ENCODE measurements around the gene TIMM22. TPM values are rescaled to one million over a fixed set of nuclear protein-coding genes. Genes with fewer than 3 reads are reported as not detected.

Gene TIMM22
- total and polyA plus RNA-seq, 2 of the 13 experiments (the other 11 are each of a cell fraction or from before 2014, with no cell fraction given) = 6.2 to 15.5 TPM

GRCh38 chr17:979539-980405 is 17.2 kb upstream of the TIMM22 start, which contains the start of gene NXN (continued):
- TF ChIP-seq HMGXB3 (CRISPR knock-in tag; IDR thresholded peaks at IDR 0.05; ENCODE audit: borderline replicate concordance) (no peak), HOXA5 (CRISPR knock-in tag; IDR thresholded peaks at IDR 0.05) (no peak; the same call in 1 of the 2 replicates), ZNF619 (CRISPR knock-in tag; IDR thresholded peaks at IDR 0.05) (no peak), MATR3 (CRISPR knock-in tag; IDR thresholded peaks at IDR 0.05) (no peak), ARHGAP35 (CRISPR knock-in tag; IDR thresholded peaks at IDR 0.05; ENCODE audit: borderline replicate concordance) (no peak), KDM3A (CRISPR knock-in tag; IDR thresholded peaks at IDR 0.05; ENCODE audit: low read depth) (no peak), ZNF224 (CRISPR knock-in tag; IDR thresholded peaks at IDR 0.05) (no peak), KDM5A (IDR thresholded peaks at IDR 0.05; ENCODE audit: borderline replicate concordance, low read length) (no peak), SYNCRIP (IDR thresholded peaks at IDR 0.05; ENCODE audit: insufficient read depth, low read depth, low read length) (no peak), MXD4 (CRISPR knock-in tag; IDR thresholded peaks at IDR 0.05) (no peak), ASH2L (IDR thresholded peaks at IDR 0.05; ENCODE audit: insufficient read length, low read depth, low read length) (no peak), ZNF761 (CRISPR knock-in tag; conservative IDR thresholded peaks at IDR 0.05) (0 out of 2 replicates have a peak, but pooled peaks have one; percentile 20), CREM (IDR thresholded peaks at IDR 0.05) (no peak), CREM (CRISPR knock-in tag; IDR thresholded peaks at IDR 0.05) (no peak), GFI1 (CRISPR knock-in tag; IDR thresholded peaks at IDR 0.05; ENCODE audit: borderline replicate concordance) (no peak), ZNF12 (CRISPR knock-in tag; IDR thresholded peaks at IDR 0.05) (no peak), ZBTB46 (CRISPR knock-in tag; IDR thresholded peaks at IDR 0.05; ENCODE audit: borderline replicate concordance) (no peak), JARID2 (CRISPR knock-in tag; IDR thresholded peaks at IDR 0.05; ENCODE audit: insufficient replicate concordance) (no peak), ZNF513 (CRISPR knock-in tag; conservative IDR thresholded peaks at IDR 0.05) (no peak)
- TF ChIP-seq, protein P1, sequence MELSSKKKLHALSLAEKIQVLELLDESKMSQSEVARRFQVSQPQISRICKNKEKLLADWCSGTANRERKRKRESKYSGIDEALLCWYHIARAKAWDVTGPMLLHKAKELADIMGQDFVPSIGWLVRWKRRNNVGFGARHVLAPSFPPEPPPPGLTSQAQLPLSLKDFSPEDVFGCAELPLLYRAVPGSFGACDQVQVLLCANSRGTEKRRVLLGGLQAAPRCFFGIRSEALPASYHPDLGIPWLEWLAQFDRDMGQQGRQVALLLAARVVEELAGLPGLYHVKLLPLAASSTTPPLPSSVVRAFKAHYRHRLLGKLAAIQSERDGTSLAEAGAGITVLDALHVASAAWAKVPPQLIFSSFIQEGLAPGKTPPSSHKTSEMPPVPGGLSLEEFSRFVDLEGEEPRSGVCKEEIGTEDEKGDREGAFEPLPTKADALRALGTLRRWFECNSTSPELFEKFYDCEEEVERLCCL (CRISPR knock-in tag; IDR thresholded peaks at IDR 0.05; ENCODE audit: borderline replicate concordance) = no peak
